NB4 (cell line): ENCODE data around the gene CD44.
"Not testable (repeated sequence)": the region's sequence is repeated elsewhere in the genome, so short reads cannot be mapped to it uniquely, and the experiment has no call there.

ENCODE experiments used
- DNase-seq: peaks from one replicate; pipeline ENCODE4 v3.0.0; 2010; ENCODE audit warnings: low read depth
- H3K4me3 ChIP-seq: one replicate; pipeline ENCODE4 v1.5.1; 2011; ENCODE audit warnings: mild to moderate bottlenecking, low read depth, low read length, moderate library complexity
- MYC ChIP-seq: IDR thresholded peaks from 2 replicates; pipeline ENCODE4 v1.6.1; 2011; ENCODE audit warnings: low read depth, low read length
- POLR2A ChIP-seq: IDR thresholded peaks from 2 replicates; pipeline ENCODE4 v1.6.1; 2011; ENCODE audit warnings: mild to moderate bottlenecking; ENCODE audit not compliant: insufficient read length; ENCODE audit errors: extremely low read depth
- TF ChIP-seq, protein P1 (sequence below): IDR thresholded peaks from 2 replicates; pipeline ENCODE4 v1.6.1; 2011; ENCODE audit warnings: low read depth, low read length
- TF ChIP-seq, protein P2 (sequence below): IDR thresholded peaks from one replicate; pipeline ENCODE4 v1.5.1; 2012; ENCODE audit warnings: low read depth, low read length

The CD44 gene

DNA sequence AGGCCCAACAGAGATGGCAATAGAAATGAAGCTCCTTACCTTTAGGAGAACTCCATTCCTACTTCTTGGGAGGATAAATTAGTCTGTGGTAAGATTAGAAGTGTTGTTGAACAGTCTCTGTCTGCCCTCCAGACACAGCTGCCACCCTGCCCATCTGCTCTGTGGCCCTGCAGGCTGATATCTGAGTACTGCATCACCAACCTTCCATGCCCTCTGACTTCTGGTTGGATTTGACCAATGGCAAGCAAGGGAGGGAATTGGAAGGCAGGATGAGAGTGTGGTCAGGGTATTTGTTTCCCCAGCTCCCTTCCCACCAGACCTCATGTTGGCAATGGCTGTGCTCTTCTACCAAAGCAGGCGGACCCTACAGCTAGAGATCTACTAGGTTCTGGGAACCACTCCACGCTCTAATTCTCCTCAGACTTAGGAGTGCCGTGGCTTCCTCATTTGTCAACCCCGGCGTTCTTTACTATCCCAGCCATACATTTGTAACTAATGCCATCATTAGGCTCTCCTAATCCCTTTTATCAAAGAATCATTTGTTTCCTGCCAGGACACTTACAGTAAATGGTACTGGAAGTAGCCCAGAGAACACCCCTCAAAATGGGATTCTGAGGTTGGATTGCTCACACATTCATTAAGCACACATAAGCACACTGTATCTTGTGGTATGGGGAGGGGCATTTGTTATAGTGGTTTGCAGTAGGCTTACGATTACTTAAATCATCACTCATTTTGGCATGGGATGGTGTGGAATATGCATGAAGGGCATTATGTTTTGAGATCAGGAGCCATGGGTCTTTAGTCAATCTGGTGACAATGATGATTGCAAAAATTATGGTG, 35.4 kb upstream of the CD44 start:
- no peak for DNase-seq
- TF ChIP-seq, protein P1, sequence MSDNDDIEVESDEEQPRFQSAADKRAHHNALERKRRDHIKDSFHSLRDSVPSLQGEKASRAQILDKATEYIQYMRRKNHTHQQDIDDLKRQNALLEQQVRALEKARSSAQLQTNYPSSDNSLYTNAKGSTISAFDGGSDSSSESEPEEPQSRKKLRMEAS = no peak
- TF ChIP-seq MYC (no peak), POLR2A (no peak)
- TF ChIP-seq, protein P2, sequence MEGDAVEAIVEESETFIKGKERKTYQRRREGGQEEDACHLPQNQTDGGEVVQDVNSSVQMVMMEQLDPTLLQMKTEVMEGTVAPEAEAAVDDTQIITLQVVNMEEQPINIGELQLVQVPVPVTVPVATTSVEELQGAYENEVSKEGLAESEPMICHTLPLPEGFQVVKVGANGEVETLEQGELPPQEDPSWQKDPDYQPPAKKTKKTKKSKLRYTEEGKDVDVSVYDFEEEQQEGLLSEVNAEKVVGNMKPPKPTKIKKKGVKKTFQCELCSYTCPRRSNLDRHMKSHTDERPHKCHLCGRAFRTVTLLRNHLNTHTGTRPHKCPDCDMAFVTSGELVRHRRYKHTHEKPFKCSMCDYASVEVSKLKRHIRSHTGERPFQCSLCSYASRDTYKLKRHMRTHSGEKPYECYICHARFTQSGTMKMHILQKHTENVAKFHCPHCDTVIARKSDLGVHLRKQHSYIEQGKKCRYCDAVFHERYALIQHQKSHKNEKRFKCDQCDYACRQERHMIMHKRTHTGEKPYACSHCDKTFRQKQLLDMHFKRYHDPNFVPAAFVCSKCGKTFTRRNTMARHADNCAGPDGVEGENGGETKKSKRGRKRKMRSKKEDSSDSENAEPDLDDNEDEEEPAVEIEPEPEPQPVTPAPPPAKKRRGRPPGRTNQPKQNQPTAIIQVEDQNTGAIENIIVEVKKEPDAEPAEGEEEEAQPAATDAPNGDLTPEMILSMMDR = no peak
- H3K4me3 ChIP-seq = no peak overlapping the region

DNA sequence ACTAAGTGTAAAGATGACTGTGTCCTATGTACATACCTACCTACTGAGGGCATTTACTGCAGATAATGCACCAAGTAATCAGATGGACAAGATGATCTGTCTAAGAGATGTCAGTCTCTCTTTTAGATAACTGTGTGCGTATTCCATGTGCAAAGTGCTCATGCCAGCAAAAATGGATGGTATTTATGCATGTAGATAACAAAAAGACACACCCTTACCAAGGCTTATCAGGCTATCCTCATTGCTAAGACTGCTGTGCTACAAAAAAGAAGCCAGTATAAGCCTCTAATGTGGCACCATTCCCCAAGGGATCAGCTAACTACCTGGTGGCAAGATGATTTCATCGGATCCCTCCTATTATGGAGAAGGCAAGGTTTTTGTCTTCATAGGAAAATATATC, 34.3 kb upstream of the CD44 start:
- no peak for TF ChIP-seq MYC
- TF ChIP-seq POLR2A = no peak
- TF ChIP-seq, protein P1 = no peak
- TF ChIP-seq, protein P2 = no peak
- no peak overlapping the region for H3K4me3 ChIP-seq
- no peak for DNase-seq

DNA sequence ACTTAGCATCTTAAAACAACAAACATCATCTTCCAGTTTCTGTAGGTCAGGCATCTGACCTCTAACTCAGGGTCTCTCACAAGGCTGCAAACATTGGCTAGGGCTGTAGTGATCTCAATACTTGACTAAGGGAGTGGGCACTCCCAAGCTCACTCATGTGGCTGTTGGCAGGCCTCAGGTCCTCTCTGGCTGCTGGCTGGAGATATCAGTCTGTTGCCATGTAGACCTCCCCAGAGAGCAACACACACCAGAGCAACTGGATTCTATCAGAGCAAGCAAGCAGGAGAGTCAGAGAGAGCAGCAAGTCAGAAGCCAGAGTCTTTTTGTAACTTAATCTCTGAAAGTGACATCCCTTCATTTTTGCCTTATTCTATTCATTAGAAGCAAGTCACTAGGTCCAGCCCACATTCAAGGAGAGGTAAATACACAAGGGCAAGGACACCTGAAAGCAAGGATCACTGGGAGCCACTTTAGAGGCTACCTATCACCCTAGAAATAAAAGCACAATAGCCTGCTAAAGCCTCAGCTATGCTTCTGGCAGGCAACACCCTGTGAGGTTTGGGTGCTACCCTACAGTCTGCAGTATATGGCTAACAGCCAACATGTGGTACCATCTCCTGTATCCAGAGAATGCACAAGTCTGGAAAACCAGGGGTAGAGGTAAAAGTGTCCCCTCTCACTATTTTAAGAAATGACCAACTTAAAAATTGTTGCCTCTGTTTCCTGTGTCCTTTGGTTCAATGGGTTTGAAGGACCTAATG, 33.5 kb upstream of the CD44 start:
- TF ChIP-seq MYC = no peak
- no peak for TF ChIP-seq POLR2A
- TF ChIP-seq, protein P1 = no peak
- TF ChIP-seq, protein P2 = no peak
- H3K4me3 ChIP-seq = no peak overlapping the region
- no peak for DNase-seq

DNA sequence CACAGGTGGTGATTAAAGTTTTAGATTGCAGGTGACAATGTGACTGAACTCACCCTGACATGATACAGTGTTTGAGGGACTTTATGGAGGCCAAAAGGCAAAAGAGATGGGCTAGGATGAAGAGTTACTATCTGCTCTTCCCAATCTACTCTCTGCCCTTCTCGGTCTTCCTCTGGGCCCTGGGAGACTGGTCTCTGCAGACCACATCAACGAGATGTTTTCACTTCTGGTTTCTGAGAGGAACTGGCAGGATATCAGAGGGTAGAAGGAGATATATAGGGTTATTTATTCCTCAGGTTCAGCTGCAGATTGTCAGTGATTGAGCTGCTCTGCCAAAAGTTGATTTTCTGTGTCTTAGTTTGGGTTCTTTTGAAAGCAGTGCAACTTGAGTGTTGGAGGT, 32.4 kb upstream of the CD44 start:
- no peak overlapping the region for H3K4me3 ChIP-seq
- peak; percentile 30 for DNase-seq
- TF ChIP-seq POLR2A = no peak
- TF ChIP-seq, protein P2 = no peak
- no peak for TF ChIP-seq MYC
- TF ChIP-seq, protein P1 = no peak

DNA sequence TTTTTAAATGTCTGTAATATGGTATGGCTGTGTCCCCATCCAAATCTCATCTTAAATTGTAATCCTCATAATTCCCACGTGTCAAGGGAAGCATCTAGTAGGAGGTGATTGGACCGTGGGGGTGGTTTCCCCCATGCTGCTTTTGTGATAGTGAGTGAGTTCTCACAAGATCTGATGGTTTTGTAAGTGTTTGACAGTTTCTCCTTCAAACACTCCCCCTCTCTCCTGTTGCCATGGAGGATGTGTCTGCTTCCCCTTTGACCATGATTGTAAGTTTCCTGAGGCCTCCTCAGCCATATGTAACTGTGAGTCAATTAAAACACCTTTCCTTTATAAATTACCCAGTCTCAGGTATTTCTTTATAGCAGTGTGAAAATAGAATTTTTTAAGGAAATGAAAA, 31.1 kb upstream of the CD44 start:
- TF ChIP-seq, protein P2 = no peak
- TF ChIP-seq MYC (no peak), POLR2A (no peak)
- TF ChIP-seq, protein P1 = no peak
- peak; percentile 70 for DNase-seq
- H3K4me3 ChIP-seq = no peak overlapping the region

DNA sequence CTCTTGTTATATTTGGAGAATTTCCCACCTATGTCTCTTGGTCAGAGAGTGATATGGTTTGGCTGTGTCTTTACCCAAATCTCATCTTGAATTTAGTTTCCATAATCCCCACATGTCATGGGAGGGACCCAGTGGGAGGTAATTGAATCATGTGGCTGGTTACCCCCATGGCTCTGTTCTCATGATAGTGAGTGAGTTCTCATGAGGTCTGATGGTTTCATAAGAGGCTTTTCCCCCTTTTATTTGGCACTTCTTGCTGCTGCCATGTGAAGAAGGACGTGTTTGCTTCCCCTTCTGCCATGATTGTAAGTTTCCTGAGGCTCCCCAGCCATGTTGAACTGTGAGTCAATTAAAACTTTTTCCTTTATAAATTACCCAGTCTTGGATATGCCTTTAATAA, 30.6 kb upstream of the CD44 start:
- not testable (repeated sequence) for H3K4me3 ChIP-seq, DNase-seq
